Gastrocnemius medialis (tissue), 4 donors: ENCODE data around the gene ZCCHC17.

Experiments used
- CTCF ChIP-seq, 5 experiments: fragments of 450-650 bp in 3 of 5; fragments of 200-600 bp in 2 of 5; sonication (generic) in 2 of 5; IDR thresholded peaks in 4 of 5; conservative IDR thresholded peaks in 1 of 5; 1 replicate in 4 of 5; 2 replicates in 1 of 5; pipeline ENCODE4 v1.5.1; 2016 to 2019; ENCODE audit warnings: antibody characterized with exemption in 5 of 5, mild to moderate bottlenecking in 3 of 5, moderate library complexity in 3 of 5
- POLR2A ChIP-seq, 2 donors: fragments of 450-650 bp; IDR thresholded peaks; one replicate each; pipeline ENCODE4 v1.6.1; 2017; ENCODE audit warnings: antibody characterized with exemption in 2 of 2, mild to moderate bottlenecking in 2 of 2, moderate library complexity in 2 of 2

- TF ChIP-seq CTCF (IDR thresholded peaks at IDR 0.05 in 4 of 5, conservative IDR thresholded peaks at IDR 0.05 in 1 of 5) (no peak), POLR2A (IDR thresholded peaks at IDR 0.05) (no peak)
Observed at GRCh38 chr1:31324093-31324492, 27.3 kb downstream of the ZCCHC17 start.
